ENCODE results near the gene SMIM23.

- TF ChIP-seq CREB5 (CRISPR knock-in tag; IDR thresholded peaks at IDR 0.05; ENCODE audit: low read depth), result no peak
- no peak for TF ChIP-seq TCF4 (CRISPR knock-in tag; IDR thresholded peaks at IDR 0.05; ENCODE audit: borderline replicate concordance)
- TF ChIP-seq RARB (CRISPR knock-in tag; IDR thresholded peaks at IDR 0.05), result no peak
- no peak for TF ChIP-seq ZNF70 (CRISPR knock-in tag; IDR thresholded peaks at IDR 0.05)
- TF ChIP-seq ZFP3 (CRISPR knock-in tag; IDR thresholded peaks at IDR 0.05), result no peak
- no peak for TF ChIP-seq PATZ1 (CRISPR knock-in tag; IDR thresholded peaks at IDR 0.05; ENCODE audit: borderline replicate concordance)
Measured at GRCh38 chr5:171762021-171762608, 23.5 kb upstream of the SMIM23 start.

All from SK-N-SH treated with all-trans-retinoic acid at 6 μM for 48 hours (cell line).